ENCODE measurements around the gene TSGA10.
"Not testable (repeated sequence)": the region's sequence is repeated elsewhere in the genome, so short reads cannot be mapped to it uniquely, and the experiment has no call there.

Gene TSGA10

DNA sequence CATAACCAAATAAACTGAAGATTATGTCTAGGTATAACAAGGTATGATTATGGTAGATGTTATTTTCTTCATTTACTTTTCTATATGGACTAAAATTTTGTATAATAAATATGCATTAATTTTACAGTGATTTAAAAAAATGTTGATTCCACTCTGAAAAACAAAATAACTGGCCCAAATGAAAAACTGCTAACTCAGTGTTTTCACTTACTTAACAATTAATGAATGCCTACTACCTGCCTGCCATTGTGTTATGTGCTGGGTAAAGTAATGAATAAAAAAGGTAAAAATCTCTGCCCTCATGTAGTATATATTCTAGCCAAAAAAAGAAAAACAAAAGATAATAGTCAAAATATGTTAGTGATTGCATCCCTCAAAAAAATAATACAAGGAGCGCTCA is 42.8 kb downstream of the TSGA10 start:
- H3K9me3 Mint-ChIP-seq = no peaks in the 10 kb centered on the region
- H3K27ac Mint-ChIP-seq = no peak overlapping the region
- H3K36me3 Mint-ChIP-seq = peaks cover 2% of the 10 kb centered on the region
- H3K27me3 Mint-ChIP-seq = no peaks in the 10 kb centered on the region
- no peaks in the 10 kb centered on the region for H3K4me1 Mint-ChIP-seq
- no peak overlapping the region for H3K4me3 Mint-ChIP-seq

DNA sequence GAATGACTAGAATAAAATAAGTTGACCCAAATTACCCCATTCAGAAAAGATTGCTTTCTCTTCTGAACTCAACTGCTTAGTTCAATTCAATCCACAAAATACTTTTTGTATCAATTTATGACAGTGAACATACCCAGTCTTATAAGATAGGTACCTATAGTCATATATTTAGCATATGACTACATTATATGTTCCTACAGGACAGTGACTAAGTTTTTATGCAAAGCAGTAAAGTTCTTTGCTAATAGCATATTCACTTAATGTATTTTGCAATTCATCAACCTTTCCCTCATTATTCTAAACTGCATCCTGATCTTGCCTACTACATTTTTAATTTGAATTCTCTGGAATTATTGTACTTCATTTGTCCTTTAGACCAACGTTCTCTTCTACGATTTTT is 43.5 kb downstream of the TSGA10 start:
- Mint-ChIP-seq H3K27ac (no peak overlapping the region), H3K36me3 (peaks cover 2% of the 10 kb centered on the region), H3K9me3 (no peaks in the 10 kb centered on the region), H3K27me3 (no peaks in the 10 kb centered on the region), H3K4me3 (no peak overlapping the region), H3K4me1 (no peaks in the 10 kb centered on the region)

DNA sequence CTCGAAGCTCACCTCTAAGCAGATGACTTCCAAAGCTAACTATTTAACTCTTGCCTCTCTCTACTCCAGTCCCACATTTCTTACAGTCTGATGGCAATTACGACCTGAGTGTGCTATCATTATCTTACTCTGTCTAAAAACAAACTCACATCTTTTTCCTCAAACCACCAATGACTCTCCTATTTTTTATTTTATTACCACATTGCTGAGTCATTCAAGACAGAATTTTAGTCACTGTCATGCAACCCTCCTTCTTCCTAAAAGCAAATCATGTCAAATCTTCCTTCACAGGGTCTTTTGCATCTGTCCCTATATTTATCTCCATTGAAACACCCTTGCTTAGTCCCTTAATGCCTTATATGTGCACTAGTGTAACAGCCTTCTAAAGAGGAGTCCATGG is 47.8 kb downstream of the TSGA10 start:
- no peaks in the 10 kb centered on the region for H3K27me3 Mint-ChIP-seq
- no peaks in the 10 kb centered on the region for H3K4me1 Mint-ChIP-seq
- H3K27ac Mint-ChIP-seq = no peak overlapping the region
- H3K36me3 Mint-ChIP-seq = peaks cover 2% of the 10 kb centered on the region
- no peaks in the 10 kb centered on the region for H3K9me3 Mint-ChIP-seq
- H3K4me3 Mint-ChIP-seq = no peak overlapping the region

DNA sequence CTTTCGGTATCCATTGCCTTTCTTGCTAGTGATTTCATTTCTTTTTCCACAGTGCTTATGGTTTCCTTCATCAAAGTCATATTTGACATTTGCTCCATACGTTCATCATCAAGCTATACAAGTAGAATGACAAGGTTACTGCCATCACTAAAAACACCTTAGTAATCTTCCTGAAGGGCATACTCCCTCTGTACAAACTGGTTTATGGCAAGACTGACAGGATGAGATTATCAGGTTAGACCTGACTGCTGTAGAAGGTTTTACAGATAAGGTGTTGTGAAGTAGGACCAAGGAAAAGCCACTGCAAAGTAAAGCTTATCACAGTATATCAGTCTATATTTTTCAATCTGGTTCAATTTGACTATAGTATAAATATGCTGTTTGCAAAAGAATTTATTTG is 50.7 kb downstream of the TSGA10 start:
- Mint-ChIP-seq H3K4me3 (no peak overlapping the region), H3K9me3 (no peaks in the 10 kb centered on the region), H3K27me3 (no peaks in the 10 kb centered on the region), H3K36me3 (peaks cover 2% of the 10 kb centered on the region), H3K27ac (no peak overlapping the region), H3K4me1 (peaks cover 7% of the 10 kb centered on the region)

DNA sequence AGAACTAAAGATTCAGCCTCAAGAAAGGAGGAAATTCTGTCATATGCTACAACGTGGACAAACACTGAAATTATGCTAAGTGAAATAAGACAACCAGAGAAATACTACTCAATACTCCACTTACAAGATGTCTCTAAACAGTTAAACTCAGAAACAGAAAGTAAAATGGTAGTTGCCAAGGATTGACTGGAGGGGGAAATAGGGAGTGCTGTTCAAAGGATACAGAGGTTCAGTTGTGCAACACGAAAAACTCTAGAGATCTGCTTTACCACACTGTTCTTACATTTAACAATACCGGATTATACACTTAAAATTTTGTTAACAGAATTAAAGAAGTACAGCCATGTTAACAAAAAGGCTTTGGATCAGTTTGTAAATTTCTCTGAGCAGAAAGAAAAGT is 53.0 kb downstream of the TSGA10 start:
- Mint-ChIP-seq H3K9me3 (no peaks in the 10 kb centered on the region), H3K36me3 (no peaks in the 10 kb centered on the region), H3K27me3 (no peaks in the 10 kb centered on the region), H3K4me3 (no peak overlapping the region), H3K27ac (no peak overlapping the region), H3K4me1 (peaks cover 7% of the 10 kb centered on the region)

DNA sequence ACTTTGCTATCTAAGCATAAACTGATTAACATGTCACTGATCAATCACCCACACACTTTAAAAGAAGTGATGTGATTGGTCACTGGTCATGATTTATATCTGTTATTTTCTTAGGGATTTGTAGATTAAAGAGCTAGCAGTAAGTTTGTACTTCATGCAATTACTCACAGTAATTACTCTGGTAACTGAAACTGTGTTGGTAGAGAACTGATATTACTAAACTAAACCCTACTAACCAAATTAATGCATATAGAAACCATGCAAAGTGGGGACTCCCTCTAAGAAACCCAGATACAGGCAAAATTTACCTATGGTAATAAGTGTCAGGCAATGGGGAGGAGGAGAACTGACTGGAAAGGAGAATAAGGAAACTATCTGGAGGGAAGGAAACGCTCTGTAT is 58.0 kb downstream of the TSGA10 start:
- H3K36me3 Mint-ChIP-seq = peaks cover 5% of the 10 kb centered on the region
- no peaks in the 10 kb centered on the region for H3K27me3 Mint-ChIP-seq
- H3K4me3 Mint-ChIP-seq = no peak overlapping the region
- H3K27ac Mint-ChIP-seq = no peak overlapping the region
- no peaks in the 10 kb centered on the region for H3K9me3 Mint-ChIP-seq
- H3K4me1 Mint-ChIP-seq = peaks cover 6% of the 10 kb centered on the region

DNA sequence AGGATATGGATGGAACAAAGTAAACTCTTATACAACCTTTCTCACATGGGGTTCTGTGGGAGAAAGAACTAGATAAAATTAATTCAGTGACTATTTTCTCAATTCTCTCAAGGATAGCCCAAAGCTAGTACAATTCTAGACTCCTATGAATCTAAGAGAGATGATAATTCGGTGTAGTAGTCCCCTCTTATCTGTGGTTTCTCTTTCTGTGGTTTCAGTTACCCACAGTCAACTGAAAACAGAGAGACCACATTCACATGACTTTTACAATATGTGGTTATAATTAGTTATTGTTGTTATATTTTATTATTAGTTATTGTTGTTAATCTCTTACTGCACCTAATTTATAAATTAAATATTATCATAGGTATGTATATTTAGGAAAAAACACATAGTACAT is 66.7 kb downstream of the TSGA10 start:
- no peaks in the 10 kb centered on the region for H3K9me3 Mint-ChIP-seq
- peaks cover 5% of the 10 kb centered on the region for H3K4me1 Mint-ChIP-seq
- H3K36me3 Mint-ChIP-seq = no peaks in the 10 kb centered on the region
- H3K27ac Mint-ChIP-seq = no peak overlapping the region
- H3K27me3 Mint-ChIP-seq = no peaks in the 10 kb centered on the region
- no peak overlapping the region for H3K4me3 Mint-ChIP-seq

DNA sequence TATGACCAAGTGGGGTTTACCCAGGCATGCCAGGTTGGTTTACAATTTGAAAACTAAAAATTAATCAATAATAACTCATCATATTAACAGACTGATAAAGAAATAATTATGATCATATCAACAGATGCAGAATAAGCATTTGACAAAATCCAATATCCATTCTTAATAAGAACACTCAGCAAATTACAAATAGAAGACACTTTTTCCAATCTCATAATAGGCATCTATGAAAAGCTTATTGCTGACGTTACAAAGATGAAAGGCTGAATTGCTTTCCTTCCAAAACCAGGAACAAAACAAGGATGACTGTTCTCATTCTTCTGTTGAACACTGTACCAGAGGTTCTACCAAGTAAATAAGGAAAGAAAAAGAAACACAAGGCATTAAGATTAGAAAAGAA is 68.4 kb downstream of the TSGA10 start:
- Mint-ChIP-seq H3K27ac (no peak overlapping the region), H3K4me1 (peaks cover 5% of the 10 kb centered on the region), H3K9me3 (no peaks in the 10 kb centered on the region), H3K36me3 (no peaks in the 10 kb centered on the region), H3K27me3 (no peaks in the 10 kb centered on the region), H3K4me3 (no peak overlapping the region)

DNA sequence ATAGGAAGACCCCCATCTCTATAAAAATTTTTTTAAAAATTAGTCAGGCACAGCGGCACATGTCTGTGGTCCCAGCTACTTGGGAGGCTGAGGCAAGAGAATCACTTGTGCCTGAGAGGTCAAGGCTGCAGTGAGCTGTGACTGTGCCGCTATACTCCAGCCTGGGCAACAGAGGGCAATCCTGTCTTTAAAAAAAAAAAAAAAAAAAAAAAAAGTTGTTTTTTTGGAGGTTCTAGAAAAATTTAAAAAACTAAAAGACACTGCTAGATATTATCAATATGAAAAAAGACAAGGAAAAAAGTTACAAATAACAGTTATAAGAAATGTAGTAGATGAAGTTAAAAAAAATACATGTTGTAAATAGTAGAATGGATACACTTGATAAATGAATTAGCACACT is 69.3 kb downstream of the TSGA10 start:
- peaks cover 5% of the 10 kb centered on the region for H3K4me1 Mint-ChIP-seq
- no peaks in the 10 kb centered on the region for H3K27me3 Mint-ChIP-seq
- H3K27ac Mint-ChIP-seq = no peak overlapping the region
- no peaks in the 10 kb centered on the region for H3K36me3 Mint-ChIP-seq
- no peak overlapping the region for H3K4me3 Mint-ChIP-seq
- H3K9me3 Mint-ChIP-seq = no peaks in the 10 kb centered on the region

DNA sequence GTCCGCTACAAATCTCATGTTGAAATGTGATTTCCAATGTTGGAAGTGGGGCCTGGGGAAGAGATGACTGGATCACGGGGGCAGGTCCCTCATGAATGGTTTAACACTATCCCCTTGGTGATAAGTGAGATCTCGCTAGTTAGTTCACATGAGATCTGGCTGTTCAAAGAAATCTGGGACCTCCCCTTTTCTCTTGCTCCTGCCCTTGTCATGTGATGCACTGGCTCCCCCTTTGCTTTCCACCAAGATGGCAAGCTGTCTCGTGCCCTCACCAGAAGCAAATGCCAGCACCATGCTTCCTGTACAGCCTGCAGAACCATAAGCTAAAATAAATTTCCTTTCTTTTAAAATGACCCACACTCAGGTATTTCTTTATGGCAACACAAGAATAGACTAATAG is 70.5 kb downstream of the TSGA10 start:
- H3K4me1 Mint-ChIP-seq = peaks cover 5% of the 10 kb centered on the region
- no peaks in the 10 kb centered on the region for H3K9me3 Mint-ChIP-seq
- H3K4me3 Mint-ChIP-seq = no peak overlapping the region
- no peaks in the 10 kb centered on the region for H3K36me3 Mint-ChIP-seq
- H3K27me3 Mint-ChIP-seq = no peaks in the 10 kb centered on the region
- H3K27ac Mint-ChIP-seq = no peak overlapping the region

DNA sequence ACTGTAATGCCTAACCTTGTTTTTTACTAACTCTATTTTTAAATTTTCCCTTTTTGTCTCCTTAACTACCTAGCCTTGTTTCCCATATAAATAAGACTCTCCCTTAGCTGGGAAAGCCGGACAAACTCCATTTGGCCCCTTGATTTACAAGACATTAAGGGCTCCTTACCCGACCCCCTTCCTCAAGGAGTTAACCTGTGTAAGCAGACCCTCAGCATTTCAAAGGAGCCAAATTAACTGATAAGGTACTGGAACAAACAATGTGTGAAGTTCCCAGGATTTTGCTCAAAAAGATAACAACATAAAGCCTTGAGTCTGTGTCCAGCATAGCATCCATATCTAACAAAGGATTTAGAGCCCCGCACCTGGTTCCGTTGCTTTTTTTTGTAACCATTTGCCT is 72.9 kb downstream of the TSGA10 start:
- Mint-ChIP-seq H3K27ac (no peak overlapping the region), H3K27me3 (no peaks in the 10 kb centered on the region), H3K4me1 (no peaks in the 10 kb centered on the region), H3K9me3 (no peaks in the 10 kb centered on the region), H3K36me3 (no peaks in the 10 kb centered on the region), H3K4me3 (no peak overlapping the region)

DNA sequence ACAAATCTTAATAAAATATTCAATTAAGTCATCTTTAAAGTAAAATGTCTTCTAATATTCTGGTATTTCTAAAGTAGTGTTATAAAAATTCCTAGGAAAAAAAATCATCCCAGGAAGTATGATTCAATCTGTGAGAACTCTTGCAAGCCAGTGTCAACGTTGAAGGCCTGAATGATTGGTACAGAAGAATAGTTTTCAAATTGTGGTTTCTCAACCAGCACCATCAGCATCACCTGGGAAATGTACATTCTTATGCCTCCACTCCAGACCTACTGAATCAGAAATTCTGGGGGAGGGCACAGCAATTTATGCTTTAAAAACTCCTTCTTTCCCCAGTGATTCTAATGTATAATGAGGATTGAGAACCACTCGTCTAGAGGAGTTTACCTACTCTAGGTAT is 75.5 kb downstream of the TSGA10 start:
- H3K27me3 Mint-ChIP-seq = no peaks in the 10 kb centered on the region
- no peak overlapping the region for H3K27ac Mint-ChIP-seq
- no peaks in the 10 kb centered on the region for H3K9me3 Mint-ChIP-seq
- no peaks in the 10 kb centered on the region for H3K36me3 Mint-ChIP-seq
- no peak overlapping the region for H3K4me3 Mint-ChIP-seq
- H3K4me1 Mint-ChIP-seq = no peaks in the 10 kb centered on the region

DNA sequence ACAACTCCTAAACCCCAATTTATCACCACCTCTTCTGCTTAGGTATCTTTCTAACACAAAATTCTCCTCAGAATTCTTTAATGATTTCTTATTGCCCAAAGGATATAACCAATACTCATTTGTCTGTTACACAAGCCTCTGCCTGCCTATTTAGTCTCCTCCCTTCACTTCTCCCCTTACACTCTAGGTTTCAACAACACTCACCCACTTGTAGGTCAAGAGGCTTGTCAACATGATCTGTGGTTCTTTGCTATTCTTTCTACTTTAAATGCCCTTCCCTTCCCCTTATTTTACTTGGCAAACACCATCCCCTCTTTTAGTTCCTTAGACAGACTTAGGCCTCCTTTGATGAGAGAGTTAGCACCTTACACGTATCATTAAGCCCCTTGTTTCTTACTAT is 82.2 kb downstream of the TSGA10 start:
- H3K36me3 Mint-ChIP-seq = no peaks in the 10 kb centered on the region
- no peak overlapping the region for H3K4me3 Mint-ChIP-seq
- no peaks in the 10 kb centered on the region for H3K4me1 Mint-ChIP-seq
- no peaks in the 10 kb centered on the region for H3K27me3 Mint-ChIP-seq
- no peaks in the 10 kb centered on the region for H3K9me3 Mint-ChIP-seq
- no peak overlapping the region for H3K27ac Mint-ChIP-seq

DNA sequence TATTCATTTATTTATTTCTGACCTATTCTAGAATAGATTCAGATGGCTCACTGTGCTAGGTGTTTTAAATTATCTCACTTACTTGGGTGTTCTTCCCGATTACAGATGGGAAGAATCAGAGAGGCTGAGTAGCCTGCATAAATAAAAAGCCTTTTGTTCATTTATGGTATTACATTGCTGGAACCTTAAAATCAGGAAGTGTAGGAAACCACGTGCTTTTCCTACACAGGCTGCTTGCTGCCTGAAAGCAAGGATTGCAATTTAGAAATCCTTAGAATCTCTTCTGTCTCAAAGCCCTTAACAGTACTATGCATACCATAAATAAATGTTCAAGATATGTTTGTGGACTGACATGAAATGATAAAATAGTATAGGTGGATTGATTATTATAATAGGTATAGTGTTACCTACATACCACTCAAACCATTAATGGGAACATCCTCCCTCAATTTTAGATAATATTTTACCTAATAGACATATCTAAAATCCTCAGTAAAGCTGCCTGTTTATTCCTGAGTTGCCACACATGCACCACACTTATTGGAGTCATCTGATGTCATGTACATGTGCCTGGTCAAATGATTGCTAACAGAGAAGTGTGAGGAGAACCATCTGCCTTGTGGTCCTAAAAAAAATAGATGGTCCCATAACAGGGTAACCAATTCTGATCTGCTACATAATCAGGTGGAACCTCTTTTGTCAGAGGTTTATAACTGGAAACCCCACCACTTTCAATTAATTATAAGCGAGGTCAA is 86.7 kb downstream of the TSGA10 start:
- Mint-ChIP-seq H3K4me3 (no peak overlapping the region), H3K4me1 (peaks cover 8% of the 10 kb centered on the region), H3K27ac (no peak overlapping the region), H3K27me3 (no peaks in the 10 kb centered on the region), H3K36me3 (no peaks in the 10 kb centered on the region), H3K9me3 (no peaks in the 10 kb centered on the region)

DNA sequence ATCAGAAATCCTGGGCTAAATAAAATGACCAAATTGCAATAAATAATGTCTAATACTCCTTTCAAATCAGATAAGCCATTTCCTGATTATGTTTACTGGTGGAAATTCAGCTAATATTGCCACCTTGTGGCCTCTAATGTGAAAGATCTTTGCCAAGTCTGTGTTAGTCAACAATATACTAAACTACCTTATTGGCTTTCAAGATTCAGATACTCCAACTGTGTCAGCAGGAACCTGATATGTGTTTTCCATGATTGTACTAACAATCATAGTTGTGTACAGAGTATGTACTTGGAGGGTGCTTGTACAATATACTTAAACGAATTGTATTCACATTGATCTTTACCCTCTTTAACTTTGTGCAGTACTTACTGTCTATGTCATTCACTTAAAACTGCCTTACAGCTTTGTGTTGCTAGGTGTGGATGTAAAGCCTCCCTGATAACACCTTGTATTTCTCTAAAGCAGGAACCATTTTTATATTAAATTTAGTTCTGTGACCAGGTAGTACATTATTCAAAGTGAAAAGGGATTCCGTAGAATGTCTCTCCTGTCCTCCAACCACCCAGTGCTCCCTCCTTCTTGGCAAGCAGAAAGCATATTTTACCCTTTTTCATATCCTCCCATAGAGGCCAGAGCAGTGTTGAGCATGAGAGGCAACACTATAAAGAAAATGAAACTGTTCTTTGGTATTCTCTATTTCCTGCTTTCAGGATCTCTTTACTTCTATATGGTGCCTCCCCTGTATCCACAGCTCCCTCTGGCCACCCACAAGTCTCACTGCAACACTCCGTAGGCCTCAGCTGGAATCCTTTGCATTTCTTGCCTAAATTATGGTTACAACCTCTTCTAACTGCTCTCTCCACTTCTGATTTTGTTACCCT is 88.4 kb downstream of the TSGA10 start:
- H3K4me3 Mint-ChIP-seq = no peak overlapping the region
- H3K36me3 Mint-ChIP-seq = no peaks in the 10 kb centered on the region
- H3K9me3 Mint-ChIP-seq = no peaks in the 10 kb centered on the region
- H3K27ac Mint-ChIP-seq = no peak overlapping the region
- no peaks in the 10 kb centered on the region for H3K27me3 Mint-ChIP-seq
- H3K4me1 Mint-ChIP-seq = peaks cover 8% of the 10 kb centered on the region

DNA sequence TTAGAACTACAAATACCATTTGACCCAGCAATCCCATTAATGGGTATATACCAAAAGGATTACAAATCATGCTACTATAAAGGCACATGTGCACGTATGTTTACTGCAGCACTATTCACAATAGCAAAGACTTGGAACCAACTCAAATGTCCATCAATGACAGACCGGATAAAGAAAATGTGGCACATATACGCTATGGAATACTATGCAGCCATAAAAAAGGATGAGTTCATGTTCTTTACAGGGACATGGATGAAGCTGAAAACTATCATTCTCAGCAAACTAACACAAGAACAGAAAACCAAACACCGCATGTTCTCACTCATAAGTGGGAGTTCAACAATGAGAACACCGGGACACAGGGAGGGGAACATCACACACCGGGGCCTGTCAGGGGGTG is 105.6 kb downstream of the TSGA10 start:
- H3K4me3 Mint-ChIP-seq, H3K4me1 Mint-ChIP-seq, H3K27me3 Mint-ChIP-seq, H3K27ac Mint-ChIP-seq: not testable (repeated sequence)
- Mint-ChIP-seq H3K36me3 (peaks cover 23% of the 10 kb centered on the region), H3K9me3 (peaks cover 19% of the 10 kb centered on the region)
